ENCODE data around the gene APOA5. TPM values are rescaled to one million over a fixed set of nuclear protein-coding genes. Genes with fewer than 3 reads are reported as not detected.

Gene APOA5
- total and polyA plus RNA-seq, 2 donors (not counting 3 experiments of a cell fraction or from before 2014, with no cell fraction given): not detected

DNA sequence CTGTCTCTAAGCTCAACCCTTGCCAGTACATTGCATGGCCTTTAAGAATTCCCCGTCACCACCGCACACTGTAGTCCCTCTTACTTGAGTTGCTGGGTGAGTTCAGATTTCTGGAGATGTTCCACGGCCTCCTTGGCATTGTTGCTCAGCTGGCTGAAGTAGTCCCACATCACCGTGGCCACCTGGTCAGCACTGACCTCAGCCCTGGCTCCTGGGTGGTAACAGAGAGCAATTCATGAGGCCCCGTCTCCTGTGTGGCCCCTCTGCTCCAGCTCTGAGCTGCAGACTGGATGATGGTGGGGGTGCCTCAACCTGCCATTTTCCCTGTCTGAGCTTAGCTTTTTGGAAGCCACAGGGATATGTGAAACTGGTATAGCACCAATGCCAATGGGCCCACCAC is 30.9 kb upstream of the APOA5 start:
- BruUV-seq (replicated peaks): no TSS peak
- no peaks in the 10 kb centered on the region for H3K27me3 ChIP-seq (ENCODE audit: control insufficient read depth in 2 of 2, insufficient read depth in 2 of 2, low read length in 2 of 2)
- no peak overlapping the region for H3K27ac ChIP-seq (ENCODE audit: insufficient read depth, low read depth, low read length)
- FAIRE-seq: no peak
- dilution Hi-C loops (cut with MboI; ENCODE audit: extremely low pct_ligation_motif_present, low sequenced_read_pairs) (no loop called here), intact Hi-C loops (cut with micrococcal nuclease) (no loop called here)
- H3K4me2 ChIP-seq (ENCODE audit: insufficient read depth, low read length): no peak overlapping the region
- no peak overlapping the region for H2AFZ ChIP-seq (ENCODE audit: low read depth, low read length)
- TF ChIP-seq EZH2 (IDR thresholded peaks at IDR 0.05; ENCODE audit: borderline replicate concordance, low read depth, low read length, severe bottlenecking): no peak
- TF ChIP-seq, protein P1, sequence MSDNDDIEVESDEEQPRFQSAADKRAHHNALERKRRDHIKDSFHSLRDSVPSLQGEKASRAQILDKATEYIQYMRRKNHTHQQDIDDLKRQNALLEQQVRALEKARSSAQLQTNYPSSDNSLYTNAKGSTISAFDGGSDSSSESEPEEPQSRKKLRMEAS (IDR thresholded peaks at IDR 0.05; ENCODE audit: insufficient read depth, insufficient read length): no peak
- no peak for TF ChIP-seq CTCF (IDR thresholded peaks at IDR 0.05; ENCODE audit: extremely low read depth in 1 of 2, insufficient read depth in 1 of 2, low read depth in 1 of 2, low read length in 2 of 2)
- no peak for DNase-seq (ENCODE audit: low read depth, low spot score)
- no peaks in the 10 kb centered on the region for H3K9me3 ChIP-seq (replicated peaks; ENCODE audit: control insufficient read depth, insufficient read depth, low read length)
- no peak overlapping the region for H3K9ac ChIP-seq (replicated peaks; ENCODE audit: extremely low read depth, insufficient read depth, low read length)
- H4K20me1 ChIP-seq (replicated peaks; ENCODE audit: control insufficient read depth, extremely low read depth, insufficient read depth, low read length): no peaks in the 10 kb centered on the region
- H3K9me1 ChIP-seq (replicated peaks; ENCODE audit: control insufficient read depth, extremely low read depth, insufficient read depth, low read length): no peaks in the 10 kb centered on the region
- no peak overlapping the region for H3K4me3 ChIP-seq (replicated peaks in 1 of 3; ENCODE audit: insufficient read depth in 1 of 3, low read depth in 1 of 3, low read length in 3 of 3)
- H3K36me3 ChIP-seq (ENCODE audit: control insufficient read depth in 2 of 2, extremely low read depth in 1 of 2, insufficient read depth in 2 of 2, low read length in 2 of 2): no peaks in the 10 kb centered on the region
- no peaks in the 10 kb centered on the region for H3K4me1 ChIP-seq (ENCODE audit: control insufficient read depth, extremely low read depth, insufficient read depth, low read length)
- ChIA-PET POLR2A (no interaction called here), CTCF (interaction anchor here (3.6 to 3.7 kb wide), 2 partner anchors 14 to 32 kb away, joined by 22 to 30 read pairs; partner anchors contain the start of genes APOA1 and APOA5)
- no peaks in the 10 kb centered on the region for H3K79me2 ChIP-seq (ENCODE audit: control insufficient read depth, insufficient read depth, low read length)
